Stimulated activated CD4-positive, alpha-beta T cell treated with anti-CD3 and anti-CD28 coated beads, Interleukin-2, amount 100 ng/mL, for 24 hours (primary cell): ENCODE data around the gene SIGLEC9.
A peak's percentile ranks its signal among the peaks of the same experiment; 100 is the strongest.

Source experiments
- DNase-seq, 2 donors: peaks; one replicate each; pipeline ENCODE4 v3.0.0-alpha.2; 2020

The SIGLEC9 gene

GRCh38 chr19:51147663-51148062, 23.0 kb downstream of the SIGLEC9 start:
- no peak for DNase-seq

GRCh38 chr19:51148580-51148979, 23.9 kb downstream of the SIGLEC9 start:
- DNase-seq: no peak

- no peak for DNase-seq
Measured at GRCh38 chr19:51150627-51151026, 25.9 kb downstream of the SIGLEC9 start.

- no peak for DNase-seq
Measured at GRCh38 chr19:51156710-51157109, 32.0 kb downstream of the SIGLEC9 start.

- DNase-seq: no peak
Measured at GRCh38 chr19:51157265-51157664, 32.6 kb downstream of the SIGLEC9 start.

GRCh38 chr19:51158474-51159129, 33.9 kb downstream of the SIGLEC9 start:
- peak; percentile 87 to 88 for DNase-seq

GRCh38 chr19:51159656-51160055, 35.0 kb downstream of the SIGLEC9 start:
- DNase-seq: no peak

- no peak for DNase-seq
Measured at GRCh38 chr19:51161266-51161665, 36.6 kb downstream of the SIGLEC9 start.

- DNase-seq: no peak
Measured at GRCh38 chr19:51161867-51162496, 37.3 kb downstream of the SIGLEC9 start.

- DNase-seq: no peak
Measured at GRCh38 chr19:51163257-51163656, 38.6 kb downstream of the SIGLEC9 start.

GRCh38 chr19:51164215-51164614, 39.5 kb downstream of the SIGLEC9 start:
- no peak for DNase-seq

- no peak for DNase-seq
Measured at GRCh38 chr19:51166846-51167490, 42.3 kb downstream of the SIGLEC9 start.

- no peak for DNase-seq
Measured at GRCh38 chr19:51168564-51169282, 44.0 kb downstream of the SIGLEC9 start.

- peak; percentile 74 to 77 for DNase-seq
Measured at GRCh38 chr19:51169283-51169918, 44.7 kb downstream of the SIGLEC9 start.

- no peak for DNase-seq
Measured at GRCh38 chr19:51172223-51172622, 47.5 kb downstream of the SIGLEC9 start.

- no peak for DNase-seq
Measured at GRCh38 chr19:51173681-51174080, 49.0 kb downstream of the SIGLEC9 start.

GRCh38 chr19:51179256-51179655, 54.5 kb downstream of the SIGLEC9 start:
- no peak for DNase-seq
